MM.1S (cell line): ENCODE data around the gene NOB1.

ENCODE experiments used
- CTCF ChIP-seq: fragments of 300-600 bp; sonication (generic); IDR thresholded peaks from 2 replicates; pipeline ENCODE4 v1.5.1; 2016; ENCODE audit warnings: antibody characterized with exemption, low read length, mixed read lengths
- EZH2 ChIP-seq: fragments of 300-600 bp; sonication (generic); optimal IDR thresholded peaks from 2 replicates; pipeline ENCODE3; 2017; ENCODE audit warnings: low read depth, mild to moderate bottlenecking, antibody characterized with exemption, low read length, mixed read lengths
- EZH2phosphoT487 ChIP-seq: fragments of 300-600 bp; sonication (generic); IDR thresholded peaks from 2 replicates; pipeline ENCODE4 v1.6.1; 2018; ENCODE audit warnings: antibody characterized with exemption, low read length

GRCh38 chr16:69748694-69749345 is 5.9 kb downstream of the NOB1 start:
- no peak for TF ChIP-seq EZH2phosphoT487
- no peak for TF ChIP-seq EZH2
- TF ChIP-seq CTCF: no peak
